ENCODE results near the gene CDH8.

DNA sequence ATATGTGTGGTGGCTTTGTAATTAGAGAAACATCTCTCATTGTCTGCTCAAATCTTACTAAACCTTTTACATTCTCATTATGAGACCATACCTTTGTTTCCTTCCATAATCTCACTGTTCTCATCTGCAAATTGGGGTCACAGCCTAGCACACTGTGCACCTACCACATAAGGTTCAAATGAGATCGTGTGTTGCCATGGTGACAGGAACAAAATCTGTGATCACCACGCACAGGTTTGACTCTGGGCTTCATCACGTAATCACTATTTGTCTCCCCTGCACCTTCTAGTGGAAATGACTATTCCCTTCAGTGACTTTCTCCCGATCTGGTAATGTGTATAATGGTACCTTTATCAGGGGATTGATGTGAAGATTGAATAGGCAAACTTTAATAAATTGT lies 26.1 kb downstream of the CDH8 start:
- no peak for TF ChIP-seq CTCF (IDR thresholded peaks at IDR 0.05)
- no peak for TF ChIP-seq POLR2A (IDR thresholded peaks at IDR 0.05)

Measured in vagina (tissue), 2 donors.